ENCODE results near the gene WASHC4.
A peak's percentile ranks its signal among the peaks of the same experiment; 100 is the strongest.

The WASHC4 gene, protein sequence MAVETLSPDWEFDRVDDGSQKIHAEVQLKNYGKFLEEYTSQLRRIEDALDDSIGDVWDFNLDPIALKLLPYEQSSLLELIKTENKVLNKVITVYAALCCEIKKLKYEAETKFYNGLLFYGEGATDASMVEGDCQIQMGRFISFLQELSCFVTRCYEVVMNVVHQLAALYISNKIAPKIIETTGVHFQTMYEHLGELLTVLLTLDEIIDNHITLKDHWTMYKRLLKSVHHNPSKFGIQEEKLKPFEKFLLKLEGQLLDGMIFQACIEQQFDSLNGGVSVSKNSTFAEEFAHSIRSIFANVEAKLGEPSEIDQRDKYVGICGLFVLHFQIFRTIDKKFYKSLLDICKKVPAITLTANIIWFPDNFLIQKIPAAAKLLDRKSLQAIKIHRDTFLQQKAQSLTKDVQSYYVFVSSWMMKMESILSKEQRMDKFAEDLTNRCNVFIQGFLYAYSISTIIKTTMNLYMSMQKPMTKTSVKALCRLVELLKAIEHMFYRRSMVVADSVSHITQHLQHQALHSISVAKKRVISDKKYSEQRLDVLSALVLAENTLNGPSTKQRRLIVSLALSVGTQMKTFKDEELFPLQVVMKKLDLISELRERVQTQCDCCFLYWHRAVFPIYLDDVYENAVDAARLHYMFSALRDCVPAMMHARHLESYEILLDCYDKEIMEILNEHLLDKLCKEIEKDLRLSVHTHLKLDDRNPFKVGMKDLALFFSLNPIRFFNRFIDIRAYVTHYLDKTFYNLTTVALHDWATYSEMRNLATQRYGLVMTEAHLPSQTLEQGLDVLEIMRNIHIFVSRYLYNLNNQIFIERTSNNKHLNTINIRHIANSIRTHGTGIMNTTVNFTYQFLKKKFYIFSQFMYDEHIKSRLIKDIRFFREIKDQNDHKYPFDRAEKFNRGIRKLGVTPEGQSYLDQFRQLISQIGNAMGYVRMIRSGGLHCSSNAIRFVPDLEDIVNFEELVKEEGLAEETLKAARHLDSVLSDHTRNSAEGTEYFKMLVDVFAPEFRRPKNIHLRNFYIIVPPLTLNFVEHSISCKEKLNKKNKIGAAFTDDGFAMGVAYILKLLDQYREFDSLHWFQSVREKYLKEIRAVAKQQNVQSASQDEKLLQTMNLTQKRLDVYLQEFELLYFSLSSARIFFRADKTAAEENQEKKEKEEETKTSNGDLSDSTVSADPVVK

DNA sequence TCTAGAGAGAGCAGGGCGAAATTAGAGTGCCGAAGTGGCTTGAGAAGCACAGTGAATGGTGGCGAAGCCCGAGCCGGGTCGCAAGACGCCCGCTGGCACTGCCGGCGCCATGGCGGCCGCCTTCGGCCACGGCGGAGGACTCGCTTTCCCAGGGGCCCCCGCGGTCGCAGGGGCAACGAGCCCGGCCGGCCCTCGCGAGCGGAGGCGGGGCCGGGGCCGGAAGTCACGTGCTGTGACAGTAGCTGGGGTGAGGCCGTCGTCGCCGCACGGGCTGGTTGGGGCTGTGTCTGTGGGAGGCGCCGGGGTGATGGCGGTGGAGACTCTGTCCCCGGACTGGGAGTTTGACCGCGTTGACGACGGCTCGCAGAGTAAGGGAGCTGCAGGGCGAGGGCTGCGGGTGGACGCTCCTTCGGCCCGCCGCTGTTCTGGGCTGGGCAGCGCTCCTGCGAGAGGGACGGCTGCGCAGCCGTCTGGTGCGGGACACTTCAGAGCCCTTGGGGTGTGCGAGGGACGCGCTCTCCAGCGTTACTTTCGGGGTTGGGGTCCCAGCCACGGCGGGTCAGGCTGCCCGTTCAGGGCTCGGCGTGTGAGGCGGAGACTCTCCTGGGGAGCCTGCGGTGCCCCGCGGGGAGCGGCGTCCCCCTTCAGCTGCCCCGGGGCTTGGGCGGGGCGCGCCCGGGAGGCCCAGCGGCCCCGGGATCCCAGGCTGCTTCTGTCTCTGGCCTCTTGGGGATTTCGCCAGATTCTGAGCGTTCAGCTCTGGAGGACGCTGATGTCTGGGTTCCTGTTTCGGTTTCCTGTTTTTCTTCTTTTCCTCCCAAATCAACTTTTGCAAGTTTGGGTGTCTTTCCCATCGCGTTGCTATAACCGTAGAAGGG is at the start of gene WASHC4:
Gene WASHC4 (plus strand): TSS at position 238 of the 878 bp plus-strand sequence. CDS start 70 bp downstream, at position 308.
- peak; percentile 90 for DNase-seq (ENCODE audit: low spot score)

DNA sequence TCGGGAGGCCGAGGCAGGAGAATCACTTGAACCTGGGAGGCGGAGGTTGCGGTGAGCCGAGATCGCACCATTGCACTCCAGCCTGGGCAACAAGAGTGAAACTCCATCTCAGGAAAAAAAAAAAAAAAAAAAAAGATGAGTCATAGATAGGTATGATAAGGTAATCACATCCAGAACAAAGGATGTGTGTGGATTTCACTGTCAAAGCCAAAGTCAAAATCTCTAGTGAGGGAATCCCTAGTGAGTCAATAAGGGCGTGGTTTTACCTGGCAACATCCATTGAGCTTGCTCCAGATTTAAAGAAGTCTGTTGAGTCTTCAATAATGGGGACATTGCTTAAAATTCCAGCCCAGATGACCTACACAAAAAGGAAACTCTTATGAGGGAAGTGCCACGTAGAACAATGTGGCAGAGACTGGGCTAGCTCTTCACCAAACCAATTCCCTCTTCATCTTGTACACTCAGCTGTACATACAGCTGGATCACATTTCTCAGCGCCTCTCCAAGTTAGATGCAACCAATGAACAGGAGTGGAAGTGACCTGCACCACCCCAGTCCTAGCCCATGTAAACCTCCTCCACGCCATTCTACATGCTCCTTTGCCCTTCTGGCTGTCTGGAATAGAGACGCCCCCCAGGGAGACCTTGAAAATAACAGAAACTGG is 46.7 kb upstream of the WASHC4 start:
- no peak for DNase-seq (ENCODE audit: low spot score)

DNA sequence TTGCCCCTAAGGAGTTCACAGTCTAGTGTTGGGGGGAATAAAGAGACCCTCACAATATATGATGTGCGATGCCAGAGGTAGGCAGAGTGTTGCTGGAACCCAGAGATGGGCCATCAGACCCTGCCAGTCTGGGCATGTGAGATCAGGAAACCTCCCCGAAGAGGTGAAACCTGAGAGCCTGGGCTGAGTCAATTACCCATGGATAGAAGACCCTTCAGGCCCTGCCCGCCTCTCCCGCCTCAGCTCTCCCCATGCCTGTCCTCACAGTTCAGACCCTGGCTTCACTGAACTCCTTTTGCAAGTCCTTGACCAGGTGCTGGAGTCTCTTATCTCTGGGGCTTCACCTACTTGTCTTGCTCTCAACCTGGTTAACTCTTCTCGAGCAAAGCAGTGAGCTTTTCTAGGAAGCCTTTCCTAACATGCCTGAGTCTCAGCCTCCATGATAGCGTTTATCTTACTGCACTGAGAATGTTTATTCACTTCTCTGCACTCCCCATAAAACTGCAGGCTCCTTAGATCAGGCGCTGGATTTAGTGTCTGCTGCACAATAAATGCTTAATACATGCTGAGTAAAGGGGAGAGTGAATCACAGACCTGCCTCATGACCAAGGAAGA is 42.9 kb upstream of the WASHC4 start:
- no peak for DNase-seq (ENCODE audit: low spot score)

DNA sequence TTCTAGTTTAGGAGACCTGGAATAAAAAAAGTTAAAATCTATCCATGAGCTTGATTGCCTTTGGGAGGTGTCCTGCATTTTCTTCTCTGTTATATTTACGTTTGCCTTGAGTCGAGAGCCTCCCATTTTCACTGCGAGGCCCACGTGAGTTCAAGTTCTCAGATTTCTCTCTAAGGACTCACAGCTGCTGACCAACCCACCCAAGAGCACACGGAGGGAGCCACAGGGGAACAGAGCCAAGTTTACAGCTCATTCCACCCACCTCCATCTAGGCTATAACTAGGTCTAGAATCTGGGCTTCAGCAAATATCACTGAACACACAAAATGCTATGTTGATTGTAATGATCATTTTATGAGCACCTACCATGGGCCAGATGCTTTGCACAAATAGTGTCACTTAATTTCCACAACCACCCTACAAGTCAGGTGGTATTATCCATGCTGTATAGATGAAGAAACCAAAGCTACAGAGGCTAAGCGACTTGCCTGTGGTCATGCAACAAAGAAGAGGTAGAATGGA is 40.0 kb upstream of the WASHC4 start:
- DNase-seq (ENCODE audit: low spot score), result no peak

DNA sequence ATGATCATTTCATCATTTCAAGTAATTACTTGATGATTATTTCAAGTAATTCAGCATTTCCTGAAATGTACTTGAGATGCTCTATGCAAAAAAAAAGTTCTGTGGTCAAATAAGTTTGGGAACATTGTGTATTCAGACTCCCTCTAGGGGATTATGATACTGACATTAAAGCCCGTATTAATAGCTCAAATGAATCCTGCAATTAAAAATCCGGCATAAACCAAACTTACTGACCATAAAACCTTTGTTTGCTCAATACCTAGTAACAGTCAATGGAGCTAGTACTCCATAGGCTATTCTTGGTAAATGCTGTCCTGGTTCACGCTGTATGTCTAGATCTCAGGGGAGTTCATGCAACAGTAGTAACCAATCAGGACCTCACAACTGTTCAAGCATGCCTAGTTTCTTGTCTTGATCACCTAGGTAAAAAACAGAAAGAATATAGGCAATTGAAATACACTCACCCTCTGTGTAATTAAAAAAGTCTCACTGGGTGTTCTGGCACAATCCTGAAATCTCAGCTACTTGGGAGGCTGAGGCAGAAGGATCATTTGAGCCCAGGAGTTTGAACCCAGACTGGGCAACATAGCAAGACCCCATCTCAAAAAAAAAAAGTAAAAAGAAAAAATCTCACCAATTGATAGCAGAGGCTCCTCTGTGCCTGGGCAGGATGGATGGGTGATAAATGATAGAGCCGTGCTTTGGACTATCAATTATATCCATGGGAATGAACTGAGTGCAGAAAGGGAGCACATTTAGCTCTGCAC is 37.4 kb upstream of the WASHC4 start:
- DNase-seq (ENCODE audit: low spot score), result no peak

DNA sequence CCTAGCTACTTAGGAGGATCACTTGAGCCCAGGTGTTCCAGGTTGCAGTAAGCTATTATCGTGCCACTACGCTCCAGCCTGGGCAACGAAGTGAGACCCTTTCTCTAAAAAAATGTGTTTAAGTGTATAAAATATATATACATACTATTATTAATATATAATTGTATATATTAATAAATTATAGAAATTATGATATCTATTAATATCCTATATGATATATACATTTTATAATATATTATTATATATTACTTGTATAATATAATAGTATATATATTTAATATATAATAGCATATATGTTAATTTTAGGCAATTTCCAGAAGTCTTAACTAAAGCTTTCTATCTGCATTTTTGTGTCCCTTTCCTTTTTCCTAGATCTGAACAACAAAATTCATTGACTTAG is 35.5 kb upstream of the WASHC4 start:
- no peak for DNase-seq (ENCODE audit: low spot score)

DNA sequence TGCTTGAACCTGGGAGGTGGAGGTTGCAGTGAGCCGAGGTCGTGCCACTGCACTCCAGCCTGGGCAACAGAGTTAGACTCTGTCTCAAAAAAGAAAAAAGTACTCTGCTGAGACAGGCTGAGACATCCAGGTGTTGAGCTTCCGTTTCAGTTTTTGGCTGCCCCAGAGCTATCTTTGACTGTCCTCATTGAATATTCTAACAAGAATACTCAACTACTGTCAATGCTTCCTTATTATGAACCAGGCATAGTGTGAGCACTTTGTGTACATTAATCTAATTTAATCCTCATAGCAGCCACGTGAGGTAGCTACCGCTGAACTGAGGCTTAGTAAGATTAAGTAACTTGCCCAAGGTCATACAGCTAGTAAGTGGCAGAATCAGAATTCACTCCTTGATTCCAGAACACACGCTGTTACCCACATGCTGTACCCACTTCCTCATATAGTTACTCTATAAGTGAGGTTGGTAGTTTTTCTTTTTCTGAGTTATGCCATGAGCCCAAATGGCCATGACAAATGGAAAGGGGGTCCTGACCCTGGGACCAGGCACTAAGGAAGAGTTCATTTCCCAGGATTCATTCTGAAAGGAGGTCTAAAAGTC is 34.5 kb upstream of the WASHC4 start:
- DNase-seq (ENCODE audit: low spot score), result no peak

DNA sequence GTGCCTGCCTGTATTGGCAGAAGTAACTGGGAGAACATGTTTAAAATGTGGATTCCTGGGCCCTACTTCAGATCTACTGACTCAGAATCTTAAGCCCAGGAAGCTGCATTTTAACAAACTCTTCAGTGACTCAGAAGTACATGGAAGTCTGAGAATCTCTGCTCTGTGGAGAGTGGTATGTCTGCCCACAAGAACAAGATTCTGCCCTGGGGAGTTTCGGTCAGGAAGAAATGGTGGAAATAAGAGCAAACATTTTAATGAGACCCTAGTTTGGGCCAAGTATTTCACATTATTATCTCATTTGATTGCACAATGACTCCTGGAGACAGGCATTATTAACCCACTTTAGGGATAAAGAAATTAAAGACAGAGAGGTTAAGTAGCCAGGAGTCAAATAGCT is 31.4 kb upstream of the WASHC4 start:
- no peak for DNase-seq (ENCODE audit: low spot score)

DNA sequence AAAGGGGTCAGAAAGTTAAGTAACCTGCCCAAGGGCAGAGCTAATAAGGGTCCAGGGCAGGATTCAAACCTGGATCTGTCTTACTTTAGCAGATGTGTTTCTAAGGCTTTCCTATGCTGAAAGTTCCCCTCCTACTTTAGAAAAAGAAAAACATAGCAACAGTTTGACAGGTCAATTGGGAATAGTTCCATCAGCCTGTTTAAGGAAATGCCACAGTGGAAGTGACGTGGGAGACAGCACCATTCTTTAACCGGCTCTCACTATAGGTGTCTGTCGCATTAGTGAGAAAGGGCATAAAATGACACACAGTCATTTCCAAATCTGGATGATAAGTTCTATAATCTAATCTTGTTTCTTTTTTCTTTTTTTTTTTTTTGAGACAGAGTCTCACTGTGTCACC is 30.6 kb upstream of the WASHC4 start:
- no peak for DNase-seq (ENCODE audit: low spot score)

DNA sequence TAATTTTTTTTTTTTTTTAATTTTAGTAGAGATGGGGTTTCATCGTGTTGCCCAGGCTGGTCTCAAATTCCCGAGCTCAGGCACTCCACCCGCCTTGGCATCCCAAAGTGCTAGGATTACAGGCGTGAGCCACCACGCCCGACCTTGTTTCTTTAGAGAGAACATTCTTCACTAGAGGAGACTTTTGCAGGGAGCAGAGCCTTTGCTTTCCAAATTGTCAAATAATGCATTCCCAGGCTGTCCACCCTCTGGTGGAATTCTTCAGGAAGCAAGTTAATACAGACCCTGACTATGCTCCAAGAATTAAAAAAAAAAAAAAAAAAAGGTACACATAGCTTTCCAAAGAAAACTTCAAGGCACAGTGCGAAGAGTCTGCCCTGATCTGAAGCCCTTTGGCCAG is 30.1 kb upstream of the WASHC4 start:
- no peak for DNase-seq (ENCODE audit: low spot score)

DNA sequence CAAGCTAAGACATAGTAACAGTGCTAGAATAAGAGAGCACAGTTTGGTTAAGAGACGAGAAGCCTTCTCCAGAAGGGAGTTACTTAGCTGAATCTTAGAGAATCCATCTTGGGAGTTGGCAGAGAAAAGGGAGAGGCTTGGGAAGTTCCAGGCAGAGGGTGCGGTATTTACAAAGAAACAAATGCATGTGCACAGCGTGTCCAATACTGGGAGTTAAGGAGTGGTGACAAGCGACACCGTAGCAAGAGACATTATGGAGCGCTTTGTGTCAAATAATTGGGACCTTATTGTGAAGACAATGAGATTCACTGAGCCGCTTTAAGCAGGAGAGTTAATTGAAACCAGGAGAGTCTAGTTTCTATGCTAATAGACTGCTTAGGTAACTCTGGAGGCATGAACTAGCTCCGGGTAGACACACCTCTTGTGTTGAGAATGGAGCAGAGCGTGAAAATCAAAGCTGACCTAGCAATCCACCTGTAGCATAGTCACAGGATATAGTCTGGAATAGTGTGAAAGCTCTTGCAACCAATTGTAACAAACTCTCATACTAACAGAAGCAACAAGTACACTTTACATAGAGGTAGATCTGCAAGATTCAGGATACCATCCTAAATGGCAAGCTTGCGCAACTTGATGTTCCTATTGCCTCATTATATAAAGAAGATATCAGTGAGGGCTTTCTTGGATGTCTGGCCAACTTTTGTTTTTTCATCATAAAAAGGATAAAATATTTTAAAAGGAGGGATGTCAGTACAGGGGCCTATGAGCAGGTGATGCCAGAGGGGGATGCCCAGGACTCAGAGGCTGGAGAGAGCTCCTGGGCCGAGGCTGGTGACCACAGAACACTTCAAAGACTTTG is 28.6 kb upstream of the WASHC4 start:
- DNase-seq (ENCODE audit: low spot score), result no peak

DNA sequence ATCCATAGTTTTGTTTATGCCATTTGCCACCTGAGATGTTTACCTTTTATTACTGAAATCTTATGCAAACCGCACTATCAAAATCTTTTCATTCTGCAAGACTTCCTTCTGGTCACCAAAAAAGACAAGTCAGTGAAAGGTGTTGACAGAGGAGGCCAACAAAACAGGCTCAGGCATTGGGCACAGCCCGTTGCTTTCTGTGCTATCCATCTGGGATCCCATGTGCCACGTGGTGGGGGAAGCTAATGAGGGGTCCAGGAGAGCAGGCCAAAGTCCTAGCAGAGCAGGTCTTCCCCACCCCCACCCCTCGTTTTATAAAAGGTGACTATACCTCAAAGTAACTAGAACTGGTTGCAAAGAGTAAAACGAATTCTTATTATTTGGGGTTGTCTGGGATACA is 24.5 kb upstream of the WASHC4 start:
- no peak for DNase-seq (ENCODE audit: low spot score)

DNA sequence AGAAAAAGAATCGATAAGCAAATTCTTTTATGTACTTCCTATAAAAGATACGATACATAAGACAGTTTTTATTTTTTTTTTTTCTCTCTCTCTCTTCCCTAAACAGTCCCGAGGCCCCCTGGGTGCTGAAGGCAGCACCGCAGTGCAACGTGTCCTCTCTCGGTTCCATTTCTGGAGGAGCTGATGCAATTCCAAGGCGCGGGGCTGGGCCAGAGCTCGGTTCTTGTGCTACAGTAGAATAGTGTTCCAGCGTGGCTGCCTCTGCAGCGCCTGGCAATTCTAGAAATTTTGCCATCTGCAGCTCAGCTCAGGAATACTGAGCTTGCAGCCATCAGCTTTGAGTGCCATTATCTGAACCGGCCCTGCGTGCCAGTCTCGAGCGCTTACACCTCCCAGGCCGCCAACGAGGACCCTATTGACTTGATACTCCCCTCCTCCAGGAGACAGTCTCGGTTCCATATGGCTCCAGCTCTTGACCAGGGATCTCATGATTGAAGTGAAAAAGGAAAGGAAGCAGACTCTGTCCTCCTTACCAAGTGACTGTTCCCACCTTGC is 23.9 kb upstream of the WASHC4 start:
- DNase-seq (ENCODE audit: low spot score), result no peak

DNA sequence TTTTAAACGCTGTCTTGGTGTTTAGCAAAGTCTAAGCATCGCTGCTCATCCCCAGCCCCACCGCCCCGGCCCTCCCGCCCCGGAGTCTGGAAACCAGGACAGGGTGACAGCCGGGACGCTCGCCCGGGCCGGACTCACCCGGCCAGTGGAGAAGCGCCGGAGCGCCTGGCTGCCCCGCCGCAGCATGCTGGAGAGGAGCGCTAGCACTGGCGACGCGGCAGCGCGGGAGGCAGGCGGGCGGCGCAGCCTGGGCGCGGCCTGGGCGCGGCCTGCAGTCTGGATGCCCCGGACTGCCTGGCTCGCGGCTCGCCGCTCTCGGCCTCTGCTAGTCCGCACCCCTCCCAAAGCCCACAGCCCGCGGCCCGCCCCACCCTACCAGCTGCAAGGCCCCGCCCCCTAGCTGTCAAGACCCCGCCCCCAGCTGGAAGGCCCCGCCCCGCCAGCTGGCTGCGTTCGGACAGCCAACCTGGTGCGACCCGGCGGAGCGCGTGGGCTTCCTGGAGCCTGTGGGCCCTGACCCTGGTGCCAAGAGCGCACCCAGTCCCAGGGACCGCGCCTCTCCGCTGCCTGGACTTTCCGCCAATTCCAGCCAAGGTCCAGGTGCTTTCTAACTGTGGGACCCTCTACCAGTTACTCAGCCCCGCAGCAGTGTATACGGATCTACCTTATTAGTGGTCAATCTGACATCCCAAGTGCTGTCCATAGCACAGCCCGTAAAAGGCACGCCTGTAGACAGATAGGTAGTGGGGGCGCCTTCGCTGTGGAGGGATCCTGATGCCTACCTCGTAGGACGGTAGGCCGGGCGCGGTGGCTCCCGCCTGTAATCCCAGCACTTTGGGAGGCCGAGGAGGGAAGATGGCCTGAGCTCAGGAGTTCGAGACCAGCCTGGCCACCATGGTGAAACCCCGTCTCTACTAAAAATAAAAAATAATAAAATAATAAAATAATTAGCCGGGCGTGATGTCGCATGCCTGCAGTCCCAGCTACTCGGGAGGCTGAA is 23.0 kb upstream of the WASHC4 start, which contains the start of gene ALDH1L2:
Gene ALDH1L2 (minus strand): TSS at position 208 of the 1,000 bp plus-strand sequence. CDS start 22 bp downstream, at position 186.
- DNase-seq (ENCODE audit: low spot score), result peak; percentile 32

DNA sequence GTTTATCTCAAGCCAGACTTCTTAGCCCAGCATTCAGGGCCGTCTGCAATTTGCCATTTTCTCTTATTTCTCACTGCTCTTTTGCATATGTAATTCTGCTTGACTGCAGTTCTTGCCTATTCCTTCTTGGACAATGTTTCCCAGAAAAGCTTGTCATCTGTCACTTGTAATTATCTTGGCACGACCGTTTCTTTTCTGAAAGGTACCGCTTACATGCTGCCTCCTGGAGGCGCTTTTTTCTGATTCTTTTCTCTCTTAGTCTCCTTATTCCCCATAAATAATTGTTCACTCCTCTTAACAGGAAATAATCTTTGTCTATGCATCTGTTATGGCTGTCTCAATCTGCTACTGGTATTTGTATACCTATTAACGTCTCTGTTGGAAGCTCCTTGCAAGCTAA is 22.0 kb upstream of the WASHC4 start:
- DNase-seq (ENCODE audit: low spot score), result no peak

DNA sequence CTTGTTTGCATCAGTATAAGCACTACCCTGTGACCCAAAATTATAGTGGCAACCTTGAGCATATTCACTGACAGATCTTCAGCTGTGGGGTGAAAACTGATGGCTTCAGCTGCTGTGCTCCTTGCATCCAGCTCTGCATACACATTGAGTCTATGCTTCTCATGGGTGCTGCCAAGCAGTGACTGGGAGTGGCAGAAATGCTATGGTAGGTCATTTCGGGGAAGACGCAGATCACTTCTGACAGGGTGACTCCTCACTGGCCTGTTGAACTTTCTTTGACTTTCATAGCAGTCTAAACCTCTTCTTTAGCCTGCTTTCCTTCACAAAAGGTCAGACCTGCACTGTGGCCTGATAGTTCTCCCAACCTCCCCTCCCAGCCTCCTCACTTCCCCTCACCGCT is 17.7 kb upstream of the WASHC4 start:
- DNase-seq (ENCODE audit: low spot score), result no peak
